NCI-H2196 treated with DMSO at 0.1 percent for 48 hours (cell line): Measurements from ENCODE around the gene CMTM5.
"Not testable (repeated sequence)": the region's sequence is repeated elsewhere in the genome, so short reads cannot be mapped to it uniquely, and the experiment has no call there.

Source experiments
- DNase-seq: peaks from one replicate; lab custom pipeline; 2025; ENCODE audit not compliant: unreplicated experiment; lab: John Stamatoyannopoulos, UW

The CMTM5 gene

DNA sequence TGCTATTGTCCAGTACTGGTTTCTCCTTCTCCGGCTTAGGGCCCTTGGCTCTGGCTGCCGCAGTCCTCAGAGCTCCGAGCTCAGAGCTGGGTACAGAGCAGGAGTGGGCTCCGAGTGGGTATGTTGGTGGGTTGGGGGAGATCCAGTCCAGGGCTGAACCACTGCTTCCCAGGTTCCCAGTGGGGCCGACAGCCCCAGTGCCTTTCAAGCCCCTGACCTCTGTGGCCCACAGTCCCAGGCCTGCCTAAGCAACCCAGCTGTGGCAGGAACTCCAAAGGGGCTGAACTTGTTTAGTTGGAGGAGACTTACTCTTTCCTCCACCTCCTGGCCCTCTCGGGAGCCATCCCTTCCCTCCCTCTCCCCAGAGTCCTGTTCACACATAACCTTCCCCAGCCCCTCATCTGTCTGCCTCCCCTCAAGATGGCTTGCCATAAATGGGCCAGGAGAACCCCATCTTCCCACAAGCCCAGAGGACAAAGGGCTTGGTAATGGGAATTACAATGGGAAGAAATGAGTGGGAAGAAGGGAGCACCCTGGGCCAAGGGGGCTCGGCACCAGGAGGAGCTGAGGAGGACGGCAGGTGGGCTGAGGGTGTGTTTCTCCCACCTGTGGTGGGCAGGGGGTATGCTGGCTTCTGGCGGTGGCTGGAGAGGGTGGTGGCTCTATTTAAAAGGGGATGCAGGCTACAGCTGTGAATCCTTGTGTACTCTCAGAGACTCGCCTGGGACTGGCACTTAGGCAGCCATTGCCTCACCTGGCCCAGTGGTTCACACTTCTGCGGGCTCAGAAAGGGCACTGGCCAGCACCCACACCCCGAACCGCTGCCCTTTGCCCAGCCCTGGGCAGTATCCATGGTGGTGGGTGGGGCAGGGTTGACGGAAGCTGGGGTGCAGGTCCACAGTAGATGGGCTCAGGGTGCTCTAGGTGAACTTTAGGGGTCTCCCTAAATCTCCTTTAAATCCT is 35.0 kb downstream of the CMTM5 start:
- DNase-seq, result no peak

DNA sequence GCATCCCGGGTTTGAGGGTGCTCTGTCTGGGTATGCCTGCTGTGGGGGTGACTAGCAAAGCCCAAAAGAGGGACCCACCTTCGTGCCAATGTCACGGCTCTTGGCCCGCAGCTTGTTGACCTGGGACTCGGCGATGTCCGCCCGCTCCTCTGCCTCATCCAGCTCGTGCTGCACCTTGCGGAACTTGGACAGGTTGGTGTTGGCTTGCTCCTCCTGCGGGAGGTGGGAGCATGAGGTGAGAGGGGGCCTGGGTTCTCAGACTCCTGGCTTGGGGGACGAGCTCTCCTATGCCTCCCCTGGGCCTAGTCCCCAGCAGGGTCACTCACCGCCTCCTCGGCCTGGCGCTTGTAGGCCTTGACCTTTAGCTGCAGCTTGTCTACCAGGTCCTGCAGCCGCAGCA is 36.8 kb downstream of the CMTM5 start:
- DNase-seq, result no peak

DNA sequence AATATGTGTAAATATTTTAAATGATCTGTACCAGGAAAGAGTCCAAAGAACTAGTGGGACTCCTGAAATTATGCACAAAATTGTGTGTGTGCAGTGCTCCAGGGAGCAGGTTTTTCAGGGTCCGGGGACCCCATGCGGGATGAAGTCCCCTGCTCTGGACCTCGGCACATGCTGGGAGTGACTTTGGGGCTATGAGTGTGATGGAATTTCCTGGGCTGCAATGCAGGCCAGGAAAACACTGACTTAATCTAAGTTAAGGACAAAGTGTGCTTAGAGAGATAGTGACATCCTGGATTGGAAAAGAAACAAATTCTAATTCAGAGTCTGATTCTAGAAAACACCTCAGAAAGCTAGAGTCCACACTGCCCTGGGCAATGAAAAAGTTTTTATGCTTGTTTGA is 37.4 kb downstream of the CMTM5 start:
- DNase-seq, result no peak

DNA sequence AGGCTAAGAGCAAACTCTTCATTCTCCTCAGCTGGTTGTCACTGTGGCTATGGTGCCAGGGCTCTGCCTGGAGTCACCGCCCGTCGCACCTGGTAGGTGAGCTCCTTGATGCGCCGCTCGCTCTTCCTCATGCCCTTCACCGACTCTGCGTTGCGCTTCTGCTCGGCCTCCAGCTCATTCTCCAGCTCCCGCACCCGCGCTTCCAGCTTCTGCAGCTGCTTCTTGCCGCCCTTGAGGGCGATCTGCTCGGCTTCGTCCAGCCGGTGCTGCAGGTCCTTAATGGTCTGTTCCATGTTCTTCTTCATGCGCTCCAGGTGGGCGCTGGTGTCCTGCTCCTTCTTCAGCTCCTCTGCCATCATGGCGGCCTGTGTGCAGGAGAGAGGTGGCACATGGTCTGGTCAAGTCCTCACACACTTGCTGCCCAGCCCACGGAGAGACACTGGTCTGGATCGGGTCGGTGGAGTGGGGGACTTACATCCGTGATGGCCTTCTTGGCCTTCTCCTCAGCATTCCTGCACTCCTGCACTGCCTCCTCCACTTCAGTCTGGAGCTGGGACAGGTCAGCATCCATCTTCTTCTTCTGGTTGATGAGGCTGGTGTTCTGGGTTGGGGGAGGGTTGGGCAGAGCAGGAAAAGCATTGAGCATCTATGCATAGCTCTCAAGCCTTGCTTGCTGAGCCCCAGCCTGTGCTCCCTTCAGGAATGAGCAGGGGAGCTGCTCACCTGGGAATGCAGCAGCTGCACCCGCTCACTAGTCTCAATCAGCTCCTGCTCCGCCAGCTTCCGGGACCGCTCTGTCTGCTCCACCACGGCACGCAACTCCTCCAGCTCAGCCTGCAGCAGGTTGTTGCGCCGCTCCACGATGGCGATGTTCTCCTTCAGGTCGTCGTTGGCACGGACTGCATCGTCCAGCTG is 38.3 kb downstream of the CMTM5 start:
- no peak for DNase-seq

DNA sequence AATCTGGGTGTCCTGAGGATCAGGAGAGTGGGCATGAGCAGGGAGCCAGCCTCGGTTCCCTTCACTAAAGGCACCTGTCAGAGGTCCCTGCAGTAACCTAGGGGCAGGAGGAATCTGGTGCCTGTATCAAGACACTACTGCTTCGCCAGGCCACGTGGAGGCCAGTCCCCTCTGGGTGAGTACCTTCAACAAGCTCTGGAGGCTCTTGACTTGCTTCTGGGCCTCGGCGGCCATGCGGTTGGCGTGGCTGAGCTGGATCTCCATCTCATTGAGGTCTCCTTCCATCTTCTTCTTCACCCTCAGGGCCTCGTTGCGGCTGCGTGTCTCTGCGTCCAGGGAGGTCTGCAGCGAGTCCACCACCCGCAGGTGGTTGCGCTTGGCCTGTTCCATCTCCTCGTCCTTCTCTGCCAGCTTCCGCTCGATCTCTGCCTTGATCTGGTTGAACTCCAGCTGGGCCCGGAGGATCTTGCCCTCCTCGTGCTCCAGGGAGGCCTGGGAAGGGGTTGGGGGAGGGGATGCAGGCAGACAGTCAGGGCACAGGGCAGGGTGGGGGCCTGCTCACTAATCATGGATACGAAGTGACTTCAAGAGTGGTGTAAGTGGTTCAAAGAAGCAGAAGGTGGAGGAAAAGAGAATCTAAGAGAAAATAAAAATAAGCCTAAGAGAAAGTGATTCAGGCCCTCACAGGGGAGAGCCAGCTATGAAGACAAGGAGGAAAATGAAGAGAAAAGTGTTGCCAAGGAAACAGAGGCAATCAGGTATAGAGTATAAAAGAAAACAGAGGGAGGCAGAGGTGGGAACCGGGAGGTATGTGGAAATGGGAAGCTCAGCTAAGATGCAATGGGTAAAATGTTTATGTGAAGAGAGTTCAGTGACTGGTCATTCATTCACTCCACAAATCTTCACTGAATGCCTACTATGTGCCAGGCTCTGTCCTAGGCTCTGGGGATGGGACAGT is 39.3 kb downstream of the CMTM5 start:
- no peak for DNase-seq

DNA sequence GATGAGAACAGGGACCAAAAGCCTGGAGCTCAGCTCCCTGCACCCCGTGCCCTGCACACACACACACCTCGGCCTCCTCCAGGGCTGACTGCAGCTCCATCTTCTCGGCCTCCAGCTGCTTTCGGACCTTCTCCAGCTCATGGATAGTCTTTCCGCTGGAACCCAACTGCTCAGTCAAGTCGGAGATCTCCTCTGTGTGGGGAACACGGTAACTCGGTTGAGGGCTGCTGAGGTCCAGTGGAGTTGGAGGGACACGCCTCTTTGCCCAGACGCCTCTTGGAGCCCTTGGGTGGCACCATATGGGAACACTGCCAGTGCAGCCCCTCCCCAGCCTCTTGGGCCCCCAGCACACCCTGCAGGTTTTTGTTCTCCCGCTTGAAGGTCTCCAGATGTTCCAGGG is 40.0 kb downstream of the CMTM5 start:
- no peak for DNase-seq

DNA sequence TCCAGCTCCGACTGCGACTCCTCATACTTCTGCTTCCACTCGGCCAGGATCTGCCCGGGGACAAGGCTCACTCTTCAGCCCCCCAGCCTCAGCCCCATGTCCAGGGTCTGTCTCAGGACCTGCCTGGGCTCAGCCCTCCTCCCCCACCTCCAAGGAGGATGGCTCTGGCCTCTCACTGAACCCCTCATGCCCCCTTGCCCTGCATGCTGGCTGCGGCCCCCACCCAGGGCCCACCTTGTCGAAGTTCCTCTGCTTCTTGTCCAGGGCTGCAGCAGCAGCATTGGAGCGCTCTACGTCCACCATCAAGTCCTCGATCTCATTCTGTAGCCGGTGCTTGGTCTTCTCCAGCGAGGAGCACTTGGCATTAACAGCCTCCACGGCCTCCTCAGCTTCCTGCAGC is 40.4 kb downstream of the CMTM5 start:
- not testable (repeated sequence) for DNase-seq

DNA sequence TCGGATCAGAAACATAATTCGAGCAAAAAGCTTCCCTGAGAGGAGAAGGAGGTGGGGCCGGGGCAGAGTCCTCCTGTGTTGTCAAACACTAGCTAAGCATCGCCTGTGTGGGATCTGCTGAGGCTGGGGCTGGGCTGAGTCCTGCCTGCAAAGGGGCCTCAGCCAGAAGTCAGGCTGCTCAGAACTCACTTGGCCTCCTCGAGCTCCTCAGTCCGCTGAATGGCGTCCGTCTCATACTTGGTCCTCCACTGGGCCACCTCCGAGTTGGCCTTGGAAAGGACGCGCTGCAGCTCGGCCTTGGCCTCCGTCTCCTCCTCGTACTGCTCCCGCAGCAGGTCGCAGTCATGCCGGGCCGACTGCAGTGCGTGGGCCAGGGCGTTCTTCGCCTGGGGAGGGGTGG is 41.2 kb downstream of the CMTM5 start:
- DNase-seq, result no peak

DNA sequence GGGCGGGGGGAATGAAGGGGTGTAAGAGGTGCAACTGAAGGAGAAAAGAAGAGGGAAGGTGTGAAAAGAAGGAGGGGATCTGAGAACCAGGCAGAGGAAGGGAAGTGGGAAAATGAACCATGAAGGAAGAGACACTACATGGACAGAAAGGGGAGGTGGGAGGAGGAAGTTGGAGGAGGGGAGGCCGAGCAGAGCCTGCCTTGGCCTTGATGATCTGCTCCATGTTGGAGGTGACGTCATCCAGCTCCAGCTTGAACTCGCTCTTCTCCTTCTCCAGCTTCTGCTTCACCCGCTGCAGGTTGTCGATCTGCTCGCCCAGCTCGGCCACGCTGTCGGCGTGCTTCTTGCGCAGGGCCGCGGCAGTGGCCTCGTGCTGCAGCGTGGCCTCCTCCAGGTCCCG is 42.8 kb downstream of the CMTM5 start:
- DNase-seq, result not testable (repeated sequence)

DNA sequence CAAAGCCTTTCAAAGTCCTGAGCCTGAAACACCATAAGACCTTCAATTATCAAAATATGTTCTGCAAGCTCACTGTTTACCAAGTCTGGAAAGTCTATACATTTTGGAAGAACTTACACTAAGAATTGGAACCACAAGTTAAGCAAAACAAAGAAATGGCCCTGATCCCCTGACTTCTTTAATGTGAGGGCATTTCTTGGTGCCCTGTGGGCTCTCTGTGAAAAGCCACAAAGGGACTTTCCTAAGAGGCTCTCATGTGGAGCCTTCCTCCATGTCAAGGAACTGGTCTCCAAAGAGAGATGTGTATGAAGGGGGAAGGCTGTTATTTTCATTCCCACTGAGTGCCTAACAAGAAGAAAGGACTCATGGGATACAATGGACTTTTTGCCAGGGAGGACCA is 44.7 kb downstream of the CMTM5 start:
- no peak for DNase-seq

DNA sequence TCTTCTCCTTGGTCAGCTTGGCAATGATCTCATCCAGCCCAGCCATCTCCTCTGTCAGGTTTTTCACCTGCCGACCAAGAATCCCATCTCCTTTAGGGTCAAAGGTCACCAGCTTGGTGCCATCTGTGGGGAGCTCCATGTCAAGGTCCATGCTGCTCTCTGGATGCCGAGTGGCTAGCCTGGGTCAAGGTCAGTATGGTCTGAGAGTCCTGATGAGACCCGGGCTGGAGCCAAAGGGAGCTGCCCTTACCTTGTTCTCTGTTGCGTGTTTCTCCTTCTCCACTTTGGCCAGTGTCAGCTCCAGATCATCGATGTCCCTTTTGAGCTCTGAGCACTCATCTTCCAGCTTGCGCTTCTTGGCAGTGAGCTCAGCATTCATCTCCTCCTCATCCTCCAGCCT is 46.8 kb downstream of the CMTM5 start:
- no peak for DNase-seq

DNA sequence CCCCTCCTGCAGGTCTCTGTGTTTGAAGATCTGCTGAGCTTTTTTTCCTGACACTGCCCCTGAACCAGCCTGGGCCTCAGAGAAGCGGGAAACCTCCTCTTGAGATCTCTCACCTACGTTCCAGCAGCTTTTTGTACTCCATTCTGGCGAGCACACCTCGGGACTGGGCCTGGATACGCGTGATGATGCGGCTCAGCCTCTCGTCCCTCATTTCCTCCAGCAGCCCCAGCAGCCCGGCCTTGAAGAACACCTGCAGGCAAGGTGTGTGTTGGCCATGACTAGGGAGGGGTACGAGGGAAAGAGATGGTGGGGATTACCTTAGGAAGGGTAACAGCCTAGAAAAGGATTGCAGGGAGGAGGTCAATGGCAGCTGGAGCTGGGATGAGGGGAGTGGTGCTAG is 48.3 kb downstream of the CMTM5 start:
- no peak for DNase-seq

DNA sequence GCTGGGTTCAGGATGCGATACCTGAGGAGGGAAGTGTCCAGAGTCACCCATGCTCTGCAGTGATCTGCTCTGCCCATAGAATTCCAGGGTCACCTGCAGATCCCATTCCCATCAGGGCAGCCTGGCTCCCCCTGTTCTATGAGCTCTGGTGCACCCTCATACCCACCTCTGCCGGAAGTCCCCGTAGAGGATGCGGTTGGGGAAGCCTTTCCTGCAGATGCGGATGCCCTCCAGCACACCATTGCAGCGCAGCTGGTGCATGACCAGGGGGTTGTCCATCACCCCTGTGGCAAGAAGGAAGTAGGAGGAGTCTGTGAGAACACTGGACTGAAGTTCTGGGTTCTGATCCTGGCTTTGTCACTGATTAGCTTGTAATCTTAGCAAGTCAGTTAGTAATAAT is 49.0 kb downstream of the CMTM5 start:
- DNase-seq, result not testable (repeated sequence)

DNA sequence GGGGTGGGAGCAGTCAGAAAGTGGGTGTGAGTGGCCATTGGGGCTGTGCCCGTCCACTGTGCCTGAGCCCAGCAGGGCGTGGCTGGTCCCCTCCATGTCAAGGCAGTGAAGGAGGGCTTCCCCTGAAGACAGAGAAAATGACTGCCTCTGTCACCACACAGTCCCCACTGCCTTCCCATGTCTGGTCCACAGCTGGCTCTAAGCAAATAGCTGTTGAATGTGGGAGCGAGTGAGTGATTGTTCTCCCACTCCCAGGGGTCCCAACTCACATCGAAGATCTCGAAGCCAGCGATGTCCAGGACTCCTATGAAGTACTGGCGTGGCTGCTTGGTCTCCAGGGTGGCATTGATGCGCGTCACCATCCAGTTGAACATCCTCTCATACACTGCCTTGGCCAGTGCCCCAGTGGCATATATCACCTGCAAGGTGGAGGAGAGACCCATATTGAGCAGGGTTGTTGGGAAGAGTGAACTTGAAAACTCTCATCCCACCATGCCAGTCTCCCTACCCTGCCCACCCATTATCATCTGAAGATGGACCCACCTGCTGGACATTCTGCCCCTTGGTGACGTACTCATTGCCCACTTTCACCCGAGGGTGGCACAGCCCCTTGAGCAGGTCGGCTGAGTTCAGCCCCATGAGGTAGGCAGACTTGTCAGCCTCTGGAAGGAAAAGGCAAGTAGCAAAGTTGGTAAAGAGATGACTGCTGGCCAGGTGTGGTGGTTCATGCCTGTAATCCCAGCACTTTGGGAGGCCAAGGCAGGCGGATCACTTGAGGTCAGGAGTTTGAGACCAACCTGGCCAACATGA is 52.0 kb downstream of the CMTM5 start:
- no peak for DNase-seq
